GM12801 (cell line): Measurements from ENCODE around the gene GAK.

Experiments used
- CTCF ChIP-seq: IDR thresholded peaks from one replicate; pipeline ENCODE4 v1.5.1; 2011; ENCODE audit warnings: control low read depth; ENCODE audit not compliant: insufficient read length; ENCODE audit errors: extremely low read depth

The GAK gene

GRCh38 chr4:951594-952468, 19.7 kb upstream of the GAK start:
- no peak for TF ChIP-seq CTCF

- no peak for TF ChIP-seq CTCF
These were observed 19.1 kb upstream of the GAK start for GRCh38 chr4:951186-951585.

- TF ChIP-seq CTCF: no peak
These were observed 18.3 kb upstream of the GAK start for GRCh38 chr4:950136-951020.

- TF ChIP-seq CTCF: no peak
These were observed 17.5 kb upstream of the GAK start for GRCh38 chr4:949656-950055.

GRCh38 chr4:948936-949300, 16.8 kb upstream of the GAK start:
- no peak for TF ChIP-seq CTCF

- no peak for TF ChIP-seq CTCF
These were observed 16.2 kb upstream of the GAK start for GRCh38 chr4:948101-948935.
